COLO668 (cell line): Measurements from ENCODE around the gene ZSWIM6.
A peak's percentile ranks its signal among the peaks of the same experiment; 100 is the strongest.

Experiments used
- DNase-seq: peaks from one replicate; lab custom pipeline; 2025; ENCODE audit not compliant: unreplicated experiment; lab: John Stamatoyannopoulos, UW

ZSWIM6 gene

GRCh38 chr5:61331407-61332357 is at the start of gene ZSWIM6:
Gene ZSWIM6, plus strand, starts transcription at chr5:61332258. Its CDS starts 15 bp downstream, at chr5:61332273.
- peak; percentile 96 for DNase-seq

- DNase-seq, result no peak
Observed at GRCh38 chr5:61283471-61283870, 48.6 kb upstream of the ZSWIM6 start.

- DNase-seq, result no peak
Observed at GRCh38 chr5:61285531-61285930, 46.5 kb upstream of the ZSWIM6 start.

- no peak for DNase-seq
Observed at GRCh38 chr5:61286446-61287132, 45.5 kb upstream of the ZSWIM6 start.

GRCh38 chr5:61287474-61287873 is 44.6 kb upstream of the ZSWIM6 start:
- DNase-seq, result no peak

GRCh38 chr5:61289241-61289640 is 42.8 kb upstream of the ZSWIM6 start:
- DNase-seq, result no peak

GRCh38 chr5:61289669-61290306 is 42.3 kb upstream of the ZSWIM6 start:
- DNase-seq, result no peak

- DNase-seq, result peak; percentile 21
Observed at GRCh38 chr5:61290791-61291210, 41.3 kb upstream of the ZSWIM6 start.

GRCh38 chr5:61292062-61292657 is 39.9 kb upstream of the ZSWIM6 start:
- no peak for DNase-seq

GRCh38 chr5:61293071-61293470 is 39.0 kb upstream of the ZSWIM6 start:
- no peak for DNase-seq

GRCh38 chr5:61293873-61294272 is 38.2 kb upstream of the ZSWIM6 start:
- DNase-seq, result no peak

GRCh38 chr5:61295365-61295764 is 36.7 kb upstream of the ZSWIM6 start:
- DNase-seq, result no peak

GRCh38 chr5:61298066-61298465 is 34.0 kb upstream of the ZSWIM6 start:
- no peak for DNase-seq

- DNase-seq, result no peak
Observed at GRCh38 chr5:61298580-61298979, 33.5 kb upstream of the ZSWIM6 start.

GRCh38 chr5:61299261-61299681 is 32.8 kb upstream of the ZSWIM6 start:
- DNase-seq, result no peak

- DNase-seq, result no peak
Observed at GRCh38 chr5:61301341-61302199, 30.5 kb upstream of the ZSWIM6 start.

GRCh38 chr5:61302200-61302563 is 29.9 kb upstream of the ZSWIM6 start:
- no peak for DNase-seq

GRCh38 chr5:61303346-61303745 is 28.7 kb upstream of the ZSWIM6 start:
- DNase-seq, result no peak

GRCh38 chr5:61304590-61305381 is 27.3 kb upstream of the ZSWIM6 start:
- DNase-seq, result no peak
